Measurements from ENCODE around the gene VPS54.
"Not testable (repeated sequence)": the region's sequence is repeated elsewhere in the genome, so short reads cannot be mapped to it uniquely, and the experiment has no call there.

Gene VPS54

GRCh38 chr2:63866009-63866709, 153.1 kb downstream of the VPS54 start:
- no peak for DNase-seq

GRCh38 chr2:63865159-63865799, 153.9 kb downstream of the VPS54 start:
- no peak for DNase-seq

- DNase-seq, result no peak
These were observed 155.5 kb downstream of the VPS54 start for GRCh38 chr2:63863707-63864106.

GRCh38 chr2:63862806-63863205, 156.4 kb downstream of the VPS54 start:
- DNase-seq, result no peak

- DNase-seq, result peak; percentile 45
These were observed 157.9 kb downstream of the VPS54 start for GRCh38 chr2:63861220-63861822.

- DNase-seq, result no peak
These were observed 160.9 kb downstream of the VPS54 start for GRCh38 chr2:63858291-63858690.

GRCh38 chr2:63856303-63856603, 163.0 kb downstream of the VPS54 start:
- DNase-seq, result no peak

GRCh38 chr2:63855418-63856302, 163.6 kb downstream of the VPS54 start:
- DNase-seq, result no peak

- DNase-seq, result no peak
These were observed 165.5 kb downstream of the VPS54 start for GRCh38 chr2:63853527-63854310.

- DNase-seq, result no peak
These were observed 167.4 kb downstream of the VPS54 start for GRCh38 chr2:63851691-63852311.

GRCh38 chr2:63850649-63851048, 168.6 kb downstream of the VPS54 start:
- DNase-seq, result no peak

- no peak for DNase-seq
These were observed 169.0 kb downstream of the VPS54 start for GRCh38 chr2:63850204-63850571.

GRCh38 chr2:63849381-63850203, 169.6 kb downstream of the VPS54 start:
- no peak for DNase-seq

- not testable (repeated sequence) for DNase-seq
These were observed 171.7 kb downstream of the VPS54 start for GRCh38 chr2:63847571-63847970.

- DNase-seq, result no peak
These were observed 172.7 kb downstream of the VPS54 start for GRCh38 chr2:63846487-63846886.

- DNase-seq, result no peak
These were observed 173.4 kb downstream of the VPS54 start for GRCh38 chr2:63845866-63846265.

GRCh38 chr2:63844616-63845015, 174.6 kb downstream of the VPS54 start:
- no peak for DNase-seq

GRCh38 chr2:63843791-63844190, 175.4 kb downstream of the VPS54 start:
- DNase-seq, result no peak

GRCh38 chr2:63843093-63843492, 176.1 kb downstream of the VPS54 start:
- no peak for DNase-seq

GRCh38 chr2:63842149-63843061, 176.8 kb downstream of the VPS54 start:
- DNase-seq, result no peak

Data from NCI-H1694 (cell line).